Lower leg skin (tissue), 4 donors: ENCODE results near the gene TLE1. TPM values are rescaled to one million over a fixed set of nuclear protein-coding genes. Genes with fewer than 3 reads are reported as not detected.

ENCODE experiments used
- DNase-seq, 2 donors: peaks; one replicate each; pipeline ENCODE4 v3.0.0-alpha.2; 2019; ENCODE audit warnings: low spot score in 2 of 2
- H3K4me3 ChIP-seq: fragments of 200-600 bp; sonication (generic); 2 replicates; pipeline ENCODE4 v1.5.1; 2017; ENCODE audit warnings: mild to moderate bottlenecking, low read depth; ENCODE audit not compliant: poor library complexity, severe bottlenecking
- CTCF ChIP-seq, 3 donors: fragments of 450-650 bp; IDR thresholded peaks; one replicate each; pipeline ENCODE4 v1.5.1; 2016; ENCODE audit warnings: antibody characterized with exemption in 3 of 3, mild to moderate bottlenecking in 3 of 3, moderate library complexity in 2 of 3
- POLR2A ChIP-seq, 2 donors: fragments of 450-650 bp; IDR thresholded peaks; one replicate each; pipeline ENCODE4 v1.6.1; 2016 to 2017; ENCODE audit warnings: antibody characterized with exemption in 2 of 2, mild to moderate bottlenecking in 1 of 2, moderate library complexity in 1 of 2
- WGBS, 2 donors: methylation state at CpG; one replicate each; pipeline ENCODE4 v1.1.5; 2018; 5-methylcytosine and 5-hydroxymethylcytosine counted together
- intact Hi-C: fragments of 100-400 bp; cut with DNase I; formaldehyde crosslinking; loops from one replicate; pipeline ENCODE4 v1.15.0; 2023; ENCODE audit warnings: low total_unique reads
- total RNA-seq, 4 donors: library from RNA; depleted of rRNA; stranded (reverse); fragments of >200 nt; gene quantifications; one replicate each; pipeline ENCODE4 v1.1.0, GENCODE V29; 2016

Gene TLE1
- total RNA-seq, 4 donors from 2014 or later, result 42.0 to 63.3 (median 43.7) TPM

- 77 to 94% methylated on average over 8 of the region's 8 CpGs for WGBS, 2 donors
- intact Hi-C loops, result no loop called here
- no peak for TF ChIP-seq CTCF (IDR thresholded peaks at IDR 0.05)
- TF ChIP-seq POLR2A (IDR thresholded peaks at IDR 0.05), result no peak
- peak in 1 of 2 donors; percentile 23 for DNase-seq
- no peak overlapping the region for H3K4me3 ChIP-seq
Observed at GRCh38 chr9:81605170-81605670, 84.1 kb downstream of the TLE1 start.

- DNase-seq, result peak in 1 of 2 donors; percentile 67
- 87 to 92% methylated on average over 12 of the region's 12 CpGs for WGBS, 2 donors
- TF ChIP-seq POLR2A (IDR thresholded peaks at IDR 0.05), result no peak
- no peak for TF ChIP-seq CTCF (IDR thresholded peaks at IDR 0.05)
- H3K4me3 ChIP-seq, result no peak overlapping the region
- intact Hi-C loops, result no loop called here
Observed at GRCh38 chr9:81604306-81605169, 84.8 kb downstream of the TLE1 start.

GRCh38 chr9:81602887-81603680, 86.3 kb downstream of the TLE1 start:
- TF ChIP-seq CTCF (IDR thresholded peaks at IDR 0.05) (no peak), POLR2A (IDR thresholded peaks at IDR 0.05) (no peak)
- H3K4me3 ChIP-seq, result no peak overlapping the region
- DNase-seq, result peak in 1 of 2 donors; percentile 32
- 92% methylated on average over 6 of the region's 6 CpGs for WGBS, 2 donors
- intact Hi-C loops, result no loop called here

GRCh38 chr9:81601639-81602623, 87.4 kb downstream of the TLE1 start:
- no peak for TF ChIP-seq POLR2A (IDR thresholded peaks at IDR 0.05)
- TF ChIP-seq CTCF (IDR thresholded peaks at IDR 0.05), result no peak
- 76 to 80% methylated on average over 15 of the region's 15 CpGs for WGBS, 2 donors
- peak in 1 of 2 donors; percentile 52 for DNase-seq
- no peak overlapping the region for H3K4me3 ChIP-seq
- intact Hi-C loops, result no loop called here

GRCh38 chr9:81600631-81601030, 88.7 kb downstream of the TLE1 start:
- intact Hi-C loops, result no loop called here
- H3K4me3 ChIP-seq, result no peak overlapping the region
- WGBS, 2 donors, result 83 to 84% methylated on average over 4 of the region's 4 CpGs
- peak in 1 of 2 donors; percentile 61 for DNase-seq
- TF ChIP-seq CTCF (IDR thresholded peaks at IDR 0.05) (no peak), POLR2A (IDR thresholded peaks at IDR 0.05) (no peak)
